Testis (tissue), 2 donors: Measurements from ENCODE around the gene CRHR2.

Experiments used
- CTCF ChIP-seq, 3 experiments: fragments of 450-650 bp in 2 of 3; fragments of 200-600 bp in 1 of 3; sonication (generic) in 1 of 3; IDR thresholded peaks; one replicate each; pipeline ENCODE4 v1.5.1; 2016 to 2019; ENCODE audit warnings: antibody characterized with exemption in 3 of 3, mild to moderate bottlenecking in 2 of 3, moderate library complexity in 1 of 3
- POLR2A ChIP-seq: fragments of 450-650 bp; IDR thresholded peaks from one replicate; pipeline ENCODE4 v1.6.1; 2017; ENCODE audit warnings: antibody characterized with exemption, mild to moderate bottlenecking, moderate library complexity

GRCh38 chr7:30662431-30662939 is 19.8 kb downstream of the CRHR2 start:
- TF ChIP-seq CTCF (IDR thresholded peaks at IDR 0.05): no peak
- TF ChIP-seq POLR2A: no peak
